Vagina (tissue), 2 donors: ENCODE results near the gene SGCA. TPM values are rescaled to one million over a fixed set of nuclear protein-coding genes. Genes with fewer than 3 reads are reported as not detected.

Source experiments
- DNase-seq, 2 donors: peaks; one replicate each; pipeline ENCODE4 v3.0.0-alpha.2; 2017; ENCODE audit errors: extremely low spot score in 2 of 2
- H3K27ac ChIP-seq: fragments of 200-600 bp; sonication (generic); one replicate; pipeline ENCODE4 v1.5.1; 2019
- H3K27me3 ChIP-seq: fragments of 200-600 bp; sonication (generic); one replicate; pipeline ENCODE4 v1.5.1; 2019
- H3K36me3 ChIP-seq, 2 donors: fragments of 200-600 bp; sonication (generic); one replicate each; pipeline ENCODE4 v1.5.1; 2017 to 2019
- H3K4me1 ChIP-seq: fragments of 200-600 bp; sonication (generic); one replicate; pipeline ENCODE4 v1.5.1; 2019
- H3K4me3 ChIP-seq, 2 donors: fragments of 200-600 bp; sonication (generic); 1 replicate in 1 of 2; 2 replicates in 1 of 2; pipeline ENCODE4 v1.5.1; 2016 to 2019
- H3K9me3 ChIP-seq: fragments of 200-600 bp; sonication (generic); one replicate; pipeline ENCODE4 v1.5.1; 2019
- POLR2A ChIP-seq, 2 donors: fragments of 450-650 bp; IDR thresholded peaks; one replicate each; pipeline ENCODE4 v1.6.1; 2017; ENCODE audit warnings: antibody characterized with exemption in 2 of 2, mild to moderate bottlenecking in 2 of 2, moderate library complexity in 2 of 2
- POLR2AphosphoS5 ChIP-seq, 2 donors: sonication (generic); formaldehyde crosslinking; IDR thresholded peaks; one replicate each; pipeline ENCODE4 v1.9.0; 2017; ENCODE audit warnings: antibody characterized with exemption in 2 of 2, mild to moderate bottlenecking in 2 of 2, low read depth in 1 of 2; ENCODE audit not compliant: insufficient read depth in 1 of 2
- intact Hi-C: fragments of 100-400 bp; cut with DNase I; formaldehyde crosslinking; loops from one replicate; pipeline ENCODE4 v1.15.1; 2023
- total RNA-seq: library from RNA; depleted of rRNA; stranded (reverse); fragments of >200 nt; gene quantifications from one replicate; pipeline ENCODE4 v1.2.3, GENCODE V29; 2016
- TF ChIP-seq, protein P1 (sequence below), 3 experiments: fragments of 450-650 bp in 2 of 3; fragments of 200-600 bp in 1 of 3; sonication (generic) in 1 of 3; IDR thresholded peaks; one replicate each; pipeline ENCODE4 v1.5.1; 2017 to 2019; ENCODE audit warnings: antibody characterized with exemption in 3 of 3, mild to moderate bottlenecking in 2 of 3, moderate library complexity in 2 of 3

The SGCA gene
- total RNA-seq, 1 donor from 2014 or later = 2.2 TPM

- Histone ChIP-seq H3K4me1 (peaks cover 81% of the 10 kb centered on the region), H3K4me3 (peak overlapping the region in 1 of 2 donors; percentile 79), H3K36me3 (peaks cover 4 to 55% of the 10 kb centered on the region in 2 donors), H3K27me3 (no peaks in the 10 kb centered on the region), H3K27ac (peak overlapping the region; percentile 97), H3K9me3 (no peaks in the 10 kb centered on the region)
- no peak for DNase-seq
- no peak for TF ChIP-seq POLR2A (IDR thresholded peaks at IDR 0.05)
- peak in 1 of 2 donors; percentile 12 for TF ChIP-seq POLR2AphosphoS5 (IDR thresholded peaks at IDR 0.05; ENCODE audit: insufficient read depth in 1 of 2, low read depth in 1 of 2)
- TF ChIP-seq, protein P1, sequence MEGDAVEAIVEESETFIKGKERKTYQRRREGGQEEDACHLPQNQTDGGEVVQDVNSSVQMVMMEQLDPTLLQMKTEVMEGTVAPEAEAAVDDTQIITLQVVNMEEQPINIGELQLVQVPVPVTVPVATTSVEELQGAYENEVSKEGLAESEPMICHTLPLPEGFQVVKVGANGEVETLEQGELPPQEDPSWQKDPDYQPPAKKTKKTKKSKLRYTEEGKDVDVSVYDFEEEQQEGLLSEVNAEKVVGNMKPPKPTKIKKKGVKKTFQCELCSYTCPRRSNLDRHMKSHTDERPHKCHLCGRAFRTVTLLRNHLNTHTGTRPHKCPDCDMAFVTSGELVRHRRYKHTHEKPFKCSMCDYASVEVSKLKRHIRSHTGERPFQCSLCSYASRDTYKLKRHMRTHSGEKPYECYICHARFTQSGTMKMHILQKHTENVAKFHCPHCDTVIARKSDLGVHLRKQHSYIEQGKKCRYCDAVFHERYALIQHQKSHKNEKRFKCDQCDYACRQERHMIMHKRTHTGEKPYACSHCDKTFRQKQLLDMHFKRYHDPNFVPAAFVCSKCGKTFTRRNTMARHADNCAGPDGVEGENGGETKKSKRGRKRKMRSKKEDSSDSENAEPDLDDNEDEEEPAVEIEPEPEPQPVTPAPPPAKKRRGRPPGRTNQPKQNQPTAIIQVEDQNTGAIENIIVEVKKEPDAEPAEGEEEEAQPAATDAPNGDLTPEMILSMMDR (IDR thresholded peaks at IDR 0.05) = peak; percentile 13 to 45 (median 28)
- intact Hi-C loops = no loop called here
These were observed 32.3 kb downstream of the SGCA start for GRCh38 chr17:50198026-50198669.

DNA sequence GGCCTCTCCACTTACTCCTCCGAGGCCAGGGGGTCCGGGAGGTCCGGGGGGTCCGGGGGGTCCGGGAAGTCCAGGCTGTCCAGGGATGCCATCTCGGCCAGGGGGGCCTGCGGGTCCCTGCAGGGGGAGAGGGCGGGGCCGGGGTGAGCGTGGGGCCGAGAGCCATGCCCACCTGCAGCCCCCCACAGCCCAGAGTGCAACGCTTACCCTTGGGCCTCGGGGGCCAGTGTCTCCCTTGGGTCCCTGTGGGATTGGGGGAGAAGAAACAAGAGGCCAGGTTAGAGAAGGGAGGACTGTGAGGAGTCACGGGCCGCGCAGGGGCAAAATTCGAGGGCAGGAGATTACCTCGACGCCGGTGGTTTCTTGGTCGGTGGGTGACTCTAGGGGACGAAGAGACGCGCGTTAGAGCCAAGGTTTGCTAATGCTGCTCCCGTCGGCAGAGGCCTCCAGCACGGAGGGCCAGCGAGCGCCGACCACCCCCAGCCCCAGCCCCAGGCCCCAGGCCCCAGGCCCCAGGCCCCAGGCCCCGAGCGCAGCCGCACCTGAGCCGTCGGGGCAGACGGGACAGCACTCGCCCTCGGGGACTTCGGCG is 33.5 kb downstream of the SGCA start:
- no peaks in the 10 kb centered on the region for H3K27me3 ChIP-seq

DNA sequence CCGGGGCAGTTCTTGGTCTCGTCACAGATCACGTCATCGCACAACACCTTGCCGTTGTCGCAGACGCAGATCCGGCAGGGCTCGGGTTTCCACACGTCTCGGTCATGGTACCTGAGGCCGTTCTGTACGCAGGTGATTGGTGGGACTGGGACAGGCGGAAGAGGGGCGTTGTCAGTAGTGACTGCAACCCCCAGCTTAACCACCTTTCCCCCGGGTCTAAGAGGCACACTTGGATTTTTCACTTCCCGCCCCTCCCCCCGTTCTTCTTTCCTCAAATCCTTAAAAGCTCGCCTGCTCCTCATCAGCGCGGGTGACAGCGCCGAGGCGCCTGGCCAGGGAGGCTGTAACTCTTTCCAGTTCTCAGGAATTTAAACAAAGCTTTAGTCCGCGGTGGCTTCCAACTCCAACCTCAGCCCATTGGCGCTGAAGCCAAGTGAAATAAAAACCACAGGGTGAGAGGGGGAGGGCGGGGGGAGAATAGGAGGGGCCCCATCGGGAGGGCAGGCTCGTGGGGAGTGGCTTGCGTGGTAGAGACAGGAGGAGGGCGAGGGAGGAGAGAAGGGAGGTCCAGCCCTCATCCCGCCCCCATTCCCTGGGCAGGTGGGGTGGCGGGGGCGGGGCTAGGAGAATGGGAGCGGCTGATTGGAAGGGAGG is 34.1 kb downstream of the SGCA start:
- Histone ChIP-seq H3K4me1 (peaks cover 75% of the 10 kb centered on the region), H3K4me3 (peak overlapping the region; percentile 79 to 81), H3K9me3 (no peaks in the 10 kb centered on the region), H3K36me3 (peaks cover 4 to 39% of the 10 kb centered on the region in 2 donors), H3K27me3 (no peaks in the 10 kb centered on the region), H3K27ac (peak overlapping the region; percentile 97)
- peak in 1 of 2 donors; percentile 74 for TF ChIP-seq POLR2AphosphoS5 (IDR thresholded peaks at IDR 0.05; ENCODE audit: insufficient read depth in 1 of 2, low read depth in 1 of 2)
- TF ChIP-seq, protein P1 (IDR thresholded peaks at IDR 0.05) = no peak
- intact Hi-C loops = loop anchor here (1.0 kb wide), 1 partner anchor 73 kb away; no protein-coding TSS in a partner anchor
- DNase-seq = peak in 1 of 2 donors; percentile 98

More for the DNA sequence above, 33.5 kb downstream of the SGCA start:
- no peaks in the 10 kb centered on the region for H3K9me3 ChIP-seq
- H3K4me1 ChIP-seq = peaks cover 75% of the 10 kb centered on the region
- H3K27ac ChIP-seq = peak overlapping the region; percentile 97
- no peak for TF ChIP-seq POLR2AphosphoS5 (IDR thresholded peaks at IDR 0.05; ENCODE audit: insufficient read depth in 1 of 2, low read depth in 1 of 2)
- TF ChIP-seq, protein P1 (IDR thresholded peaks at IDR 0.05) = no peak
- no peak for TF ChIP-seq POLR2A (IDR thresholded peaks at IDR 0.05)
- H3K4me3 ChIP-seq = peak overlapping the region; percentile 79 to 81
- H3K36me3 ChIP-seq = peaks cover 4 to 45% of the 10 kb centered on the region in 2 donors
- DNase-seq = no peak
- intact Hi-C loops = no loop called here

- Histone ChIP-seq H3K27me3 (no peaks in the 10 kb centered on the region), H3K4me1 (peaks cover 75% of the 10 kb centered on the region), H3K4me3 (peak overlapping the region; percentile 79 to 81), H3K36me3 (peaks cover 4 to 32% of the 10 kb centered on the region in 2 donors), H3K9me3 (no peaks in the 10 kb centered on the region), H3K27ac (peak overlapping the region; percentile 97)
- DNase-seq = peak in 1 of 2 donors; percentile 97
- intact Hi-C loops = loop anchor here (1.0 kb wide), 1 partner anchor 73 kb away; no protein-coding TSS in a partner anchor
- TF ChIP-seq, protein P1 (IDR thresholded peaks at IDR 0.05) = peak; percentile 100
- no peak for TF ChIP-seq POLR2AphosphoS5 (IDR thresholded peaks at IDR 0.05; ENCODE audit: insufficient read depth in 1 of 2, low read depth in 1 of 2)
These were observed 34.9 kb downstream of the SGCA start for GRCh38 chr17:50200457-50201275.
